Measurements from ENCODE around the gene PRR12.

DNA sequence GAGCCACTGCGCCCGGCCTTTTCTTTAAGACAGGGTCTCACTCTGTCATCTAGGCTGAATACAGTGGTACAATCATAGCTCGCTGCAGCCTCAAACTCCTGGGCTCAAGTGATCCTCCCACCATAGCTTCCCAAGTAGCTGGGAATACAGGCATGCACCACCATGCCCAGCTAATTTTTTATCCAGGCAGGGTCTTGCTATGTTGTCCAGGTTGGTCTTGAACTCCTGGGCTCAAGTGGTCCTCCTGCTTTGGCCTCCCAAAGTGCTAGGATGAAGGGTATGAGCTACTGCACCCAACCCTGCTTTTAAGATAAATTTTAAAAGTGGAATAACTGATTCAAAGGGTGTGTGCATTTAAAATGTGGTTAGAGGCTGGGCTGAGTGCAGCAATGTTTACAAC, 24.7 kb upstream of the PRR12 start:
- TF ChIP-seq, protein P1, sequence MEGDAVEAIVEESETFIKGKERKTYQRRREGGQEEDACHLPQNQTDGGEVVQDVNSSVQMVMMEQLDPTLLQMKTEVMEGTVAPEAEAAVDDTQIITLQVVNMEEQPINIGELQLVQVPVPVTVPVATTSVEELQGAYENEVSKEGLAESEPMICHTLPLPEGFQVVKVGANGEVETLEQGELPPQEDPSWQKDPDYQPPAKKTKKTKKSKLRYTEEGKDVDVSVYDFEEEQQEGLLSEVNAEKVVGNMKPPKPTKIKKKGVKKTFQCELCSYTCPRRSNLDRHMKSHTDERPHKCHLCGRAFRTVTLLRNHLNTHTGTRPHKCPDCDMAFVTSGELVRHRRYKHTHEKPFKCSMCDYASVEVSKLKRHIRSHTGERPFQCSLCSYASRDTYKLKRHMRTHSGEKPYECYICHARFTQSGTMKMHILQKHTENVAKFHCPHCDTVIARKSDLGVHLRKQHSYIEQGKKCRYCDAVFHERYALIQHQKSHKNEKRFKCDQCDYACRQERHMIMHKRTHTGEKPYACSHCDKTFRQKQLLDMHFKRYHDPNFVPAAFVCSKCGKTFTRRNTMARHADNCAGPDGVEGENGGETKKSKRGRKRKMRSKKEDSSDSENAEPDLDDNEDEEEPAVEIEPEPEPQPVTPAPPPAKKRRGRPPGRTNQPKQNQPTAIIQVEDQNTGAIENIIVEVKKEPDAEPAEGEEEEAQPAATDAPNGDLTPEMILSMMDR (conservative IDR thresholded peaks at IDR 0.05 in 1 of 2, IDR thresholded peaks at IDR 0.05 in 1 of 2; ENCODE audit: low read depth in 1 of 2, low read length in 2 of 2): no peak
- no peak for TF ChIP-seq EZH2 (IDR thresholded peaks at IDR 0.05; ENCODE audit: low read length, missing control alignments)
